GM19099 (cell line): ENCODE results near the gene RAD51B.

Experiments used
- POLR2A ChIP-seq: IDR thresholded peaks from 3 replicates; pipeline ENCODE4 v1.6.1; 2011; ENCODE audit warnings: low read depth; ENCODE audit not compliant: insufficient read length; ENCODE audit errors: extremely low read depth

RAD51B gene

DNA sequence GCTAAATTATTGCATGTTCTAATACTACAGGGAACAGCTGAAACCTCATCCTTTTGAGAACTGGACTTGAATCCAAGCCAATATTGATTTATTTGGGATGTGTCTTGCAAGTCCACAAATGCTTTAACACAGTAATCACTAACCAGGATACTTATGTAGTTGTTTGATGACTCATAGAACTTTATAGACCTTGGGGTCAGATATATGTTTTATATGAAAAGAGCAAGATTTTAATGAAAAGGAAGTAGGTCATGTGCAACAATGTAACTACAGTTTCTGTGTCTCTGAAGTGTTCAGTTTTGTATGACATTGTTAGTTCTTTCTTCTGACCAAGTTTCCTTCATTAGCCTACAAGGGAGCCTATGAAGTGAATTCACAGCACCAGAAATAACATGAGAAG is 621.2 kb downstream of the RAD51B start:
- no peak for TF ChIP-seq POLR2A

DNA sequence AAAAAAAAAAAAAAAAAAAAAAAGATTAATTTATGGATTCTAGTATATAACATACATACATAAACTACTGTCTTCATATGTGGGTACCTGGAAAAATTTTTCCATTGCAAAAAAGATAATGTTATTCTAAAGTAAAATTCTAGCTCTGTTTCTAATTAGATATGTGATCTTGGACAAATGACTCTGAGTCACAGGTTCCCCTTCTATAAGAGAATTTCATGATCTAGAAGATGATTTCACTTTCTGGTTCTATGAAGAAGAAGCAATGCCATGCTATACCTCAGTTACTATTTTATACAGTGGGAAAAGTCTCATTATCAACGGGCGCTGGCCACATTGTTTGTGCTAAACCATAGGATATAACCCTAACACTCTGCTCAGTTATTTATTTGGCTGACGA is 622.0 kb downstream of the RAD51B start:
- no peak for TF ChIP-seq POLR2A

DNA sequence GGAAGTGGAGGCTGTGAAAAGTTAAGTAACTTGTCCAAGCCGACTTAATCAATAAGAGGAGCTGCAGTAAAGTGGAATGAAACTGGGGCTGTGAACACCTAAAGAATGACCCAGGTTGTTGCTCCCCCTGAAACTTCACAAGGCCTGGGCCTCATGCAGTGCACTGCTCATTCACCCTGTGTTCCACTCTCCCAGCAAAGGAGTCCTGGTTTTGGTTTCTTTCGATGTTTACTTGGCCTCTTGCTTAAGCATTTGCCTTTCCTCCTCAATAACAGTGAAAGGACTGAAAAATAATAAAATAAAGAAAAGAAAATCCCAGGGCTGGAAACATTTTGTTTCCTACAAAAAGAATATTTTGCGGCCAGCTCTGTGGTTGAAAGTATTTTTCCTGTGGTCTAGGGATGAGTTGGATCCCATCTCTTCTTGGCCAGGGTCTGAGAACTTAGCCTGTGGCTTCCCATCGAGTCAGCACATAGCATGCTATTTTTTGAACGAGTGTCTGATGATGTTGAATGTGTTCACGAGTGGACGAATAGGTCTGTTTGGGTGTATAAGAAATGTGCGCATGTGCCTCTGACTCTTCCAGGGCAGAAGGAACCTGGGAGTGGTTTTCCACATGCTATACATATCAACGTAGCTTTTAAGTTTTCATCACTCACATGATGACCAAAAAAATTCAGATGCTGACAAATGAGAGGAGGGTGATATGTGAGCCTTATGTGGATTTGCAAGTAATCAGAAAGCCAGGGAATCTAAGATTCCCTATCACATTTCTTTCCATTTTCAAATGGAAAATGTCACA is 623.5 kb downstream of the RAD51B start:
- no peak for TF ChIP-seq POLR2A

DNA sequence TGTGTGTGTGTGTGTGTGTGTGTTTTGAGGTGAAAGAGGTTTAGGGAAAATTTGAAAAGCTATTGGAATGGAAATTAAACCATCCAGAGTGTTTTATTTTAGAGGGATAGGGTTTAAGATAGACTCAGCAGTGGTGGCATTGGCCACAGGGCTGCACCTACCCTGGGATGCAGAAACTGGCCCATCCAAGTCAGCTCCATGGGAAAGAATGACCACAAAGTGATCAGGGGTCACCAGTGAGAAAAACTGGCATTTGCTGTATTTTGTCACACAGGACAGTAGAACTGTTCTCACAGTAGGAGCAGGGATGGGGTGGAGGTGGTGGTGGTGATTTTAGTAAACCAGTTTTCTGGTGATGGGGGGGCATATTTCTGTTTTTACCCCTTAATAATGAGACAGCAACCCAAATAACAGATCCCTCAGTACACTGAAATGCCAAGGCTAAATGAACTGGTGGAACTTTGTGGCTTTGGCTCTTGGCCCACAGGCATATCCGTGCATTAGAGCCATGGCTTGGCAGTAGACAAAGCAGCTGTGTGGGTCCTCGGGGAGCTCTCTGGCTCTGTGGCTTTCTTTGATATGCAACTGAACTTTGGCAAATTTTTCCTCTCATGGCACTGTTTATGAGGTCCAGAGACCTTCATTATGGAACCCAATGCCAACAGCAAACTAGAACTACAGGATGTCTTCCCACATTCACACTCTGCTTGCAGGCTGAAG is 625.0 kb downstream of the RAD51B start:
- TF ChIP-seq POLR2A, result no peak

DNA sequence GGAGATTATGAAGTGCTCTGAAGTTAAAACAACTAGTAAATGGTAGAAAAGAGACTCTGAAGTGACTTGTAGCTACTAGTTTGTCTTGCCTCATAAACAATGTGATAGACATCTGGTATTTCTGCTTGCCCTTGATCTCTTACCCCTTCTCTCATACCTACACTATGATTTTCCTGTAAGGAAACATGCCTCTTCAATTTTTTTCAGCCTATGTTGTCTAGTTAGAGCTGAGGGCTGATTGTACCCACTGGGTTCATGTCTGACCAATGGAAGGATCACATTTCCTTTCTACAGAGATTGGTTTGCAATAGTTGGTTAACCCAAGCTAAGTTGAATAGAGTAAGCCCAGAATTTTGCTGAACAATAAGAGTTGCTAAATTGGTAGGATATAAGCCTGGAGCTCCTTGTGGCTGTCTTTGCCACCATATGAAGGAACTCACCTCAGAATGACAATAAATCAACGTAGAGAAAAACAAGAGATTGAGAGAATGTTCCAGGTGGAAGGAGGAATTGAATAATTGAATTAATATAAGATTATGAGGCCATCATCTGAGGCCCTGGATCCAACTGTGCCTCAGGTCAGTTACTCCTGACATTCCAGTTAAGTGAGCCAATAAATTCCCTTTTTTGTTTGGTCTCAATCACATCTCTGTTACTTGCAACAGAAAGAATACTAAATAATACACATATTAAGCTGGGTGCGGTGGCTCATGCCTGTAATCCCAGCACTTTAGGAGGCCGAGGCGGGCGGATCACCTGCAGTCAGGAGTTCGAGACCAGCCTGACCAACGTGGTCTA is 626.9 kb downstream of the RAD51B start:
- no peak for TF ChIP-seq POLR2A

DNA sequence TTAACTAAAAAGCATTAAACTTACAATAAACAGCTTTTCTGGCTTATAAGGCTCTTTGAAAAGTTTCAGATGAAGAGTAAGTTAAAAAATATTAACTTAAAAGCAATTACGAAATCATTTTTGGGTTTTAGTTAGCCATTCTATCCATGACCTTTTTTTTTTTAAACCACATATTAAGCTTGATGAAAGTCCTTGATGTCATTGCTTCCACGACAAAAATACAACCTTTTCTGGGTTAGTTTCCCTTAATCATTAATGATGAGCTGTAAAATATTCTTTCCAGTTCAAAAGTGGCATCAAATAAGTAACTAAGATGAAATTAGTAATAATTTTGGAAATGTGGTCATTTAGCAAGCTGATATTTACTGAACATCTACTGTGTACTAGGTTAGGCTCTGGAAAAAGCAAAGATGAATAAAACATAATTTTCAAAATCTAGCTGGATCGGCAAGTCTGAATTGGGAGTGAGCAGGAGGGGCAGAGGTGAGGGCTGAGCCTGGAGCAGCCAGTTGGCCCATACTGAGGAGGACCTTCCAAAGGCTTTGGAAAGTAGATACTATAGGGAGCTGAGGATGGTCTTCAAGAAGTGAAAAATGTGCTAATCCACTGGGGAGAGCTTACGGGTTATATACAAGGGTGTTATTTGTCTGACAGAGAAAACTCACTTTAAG is 628.1 kb downstream of the RAD51B start:
- TF ChIP-seq POLR2A, result no peak

DNA sequence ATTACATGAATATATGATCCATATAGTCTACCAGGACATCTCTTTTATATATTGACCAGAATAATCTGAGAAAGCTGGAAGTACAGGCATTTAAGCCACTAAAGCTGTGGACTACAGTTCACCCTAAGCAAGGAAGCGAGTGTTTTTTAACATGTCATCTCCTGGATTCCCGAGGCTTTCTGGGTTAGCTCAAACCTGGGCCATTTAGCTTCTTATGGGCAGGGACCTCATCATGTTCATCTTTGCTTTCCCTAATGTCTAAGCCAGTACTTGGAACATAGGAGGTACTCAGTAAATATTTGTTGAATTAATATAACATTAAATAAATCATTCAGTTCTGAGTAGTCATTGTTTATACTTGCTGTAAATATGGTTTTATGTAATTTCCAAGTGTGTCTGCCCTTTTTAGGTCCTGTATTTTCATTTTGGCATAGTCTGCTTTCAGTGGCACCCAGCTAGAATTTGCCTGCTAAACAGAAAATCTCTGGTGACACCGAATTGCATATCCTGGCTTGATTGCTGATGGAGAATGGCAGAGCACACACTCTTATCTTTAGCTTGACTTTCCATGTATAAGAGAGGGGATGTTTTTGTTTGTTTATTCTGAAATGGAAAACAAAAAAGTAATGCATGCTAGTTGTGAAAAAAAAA is 628.8 kb downstream of the RAD51B start:
- no peak for TF ChIP-seq POLR2A

DNA sequence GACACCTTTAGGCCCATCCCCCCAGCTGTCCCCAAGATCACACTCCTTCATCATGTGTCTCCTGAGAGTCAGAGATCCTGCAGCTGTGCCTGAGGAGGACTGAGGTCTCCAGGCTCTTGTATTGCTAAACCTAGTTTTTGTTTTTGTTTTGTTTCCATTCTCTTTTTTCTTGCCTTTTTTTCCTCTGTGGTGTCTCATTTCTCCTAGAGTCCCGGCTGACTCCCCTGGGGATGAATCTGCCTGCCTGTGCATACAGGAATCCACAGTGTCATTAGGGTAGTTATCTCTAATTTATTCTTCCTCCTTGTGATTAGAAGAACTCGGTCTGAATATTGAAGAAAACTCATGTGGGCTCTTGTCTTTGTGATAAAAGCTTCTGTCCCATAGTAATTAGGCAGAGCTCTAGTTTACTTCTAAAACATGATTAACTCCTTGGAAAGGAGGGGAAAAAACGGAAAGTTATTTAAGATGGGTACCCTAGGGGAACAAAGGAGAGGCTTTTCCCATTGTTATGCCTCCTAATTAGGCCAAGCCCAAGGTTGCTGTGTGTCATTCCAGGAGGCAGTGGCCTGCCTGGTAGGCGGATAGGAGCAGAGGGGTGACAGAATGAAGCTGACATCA is 630.1 kb downstream of the RAD51B start:
- no peak for TF ChIP-seq POLR2A

DNA sequence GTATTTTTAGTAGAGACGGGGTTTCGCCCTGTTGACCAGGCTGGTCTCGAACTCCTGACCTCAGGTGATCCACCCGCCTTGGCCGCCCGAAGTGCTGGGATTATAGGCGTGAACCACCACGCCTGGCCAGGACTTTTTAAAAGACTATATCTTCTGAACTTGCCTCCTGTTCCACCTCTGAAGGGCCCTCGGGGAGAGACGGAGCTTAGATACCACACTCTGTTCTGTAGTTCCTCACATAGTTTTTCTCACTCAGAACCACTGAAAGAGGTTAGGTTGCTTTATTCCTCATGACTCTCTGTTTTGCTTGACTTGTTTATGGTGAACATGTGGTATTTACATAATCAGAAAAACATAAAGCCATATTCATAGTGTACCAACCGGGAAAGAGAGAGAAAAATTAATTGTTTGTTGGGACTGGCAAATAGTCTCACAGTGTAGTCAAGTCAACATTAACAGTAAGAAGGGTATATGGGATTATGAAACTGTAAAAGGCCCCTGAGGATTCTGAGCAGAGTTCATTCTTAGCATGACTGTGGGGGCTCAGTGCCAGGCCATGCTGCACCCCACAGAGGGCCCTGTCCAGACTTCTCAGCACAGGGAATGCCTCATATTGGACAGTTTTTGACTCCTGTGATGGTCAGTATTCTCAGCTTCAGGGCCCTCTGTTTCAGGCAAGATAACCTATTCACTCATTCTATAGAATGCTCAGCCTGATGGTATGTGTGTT is 631.0 kb downstream of the RAD51B start:
- no peak for TF ChIP-seq POLR2A

DNA sequence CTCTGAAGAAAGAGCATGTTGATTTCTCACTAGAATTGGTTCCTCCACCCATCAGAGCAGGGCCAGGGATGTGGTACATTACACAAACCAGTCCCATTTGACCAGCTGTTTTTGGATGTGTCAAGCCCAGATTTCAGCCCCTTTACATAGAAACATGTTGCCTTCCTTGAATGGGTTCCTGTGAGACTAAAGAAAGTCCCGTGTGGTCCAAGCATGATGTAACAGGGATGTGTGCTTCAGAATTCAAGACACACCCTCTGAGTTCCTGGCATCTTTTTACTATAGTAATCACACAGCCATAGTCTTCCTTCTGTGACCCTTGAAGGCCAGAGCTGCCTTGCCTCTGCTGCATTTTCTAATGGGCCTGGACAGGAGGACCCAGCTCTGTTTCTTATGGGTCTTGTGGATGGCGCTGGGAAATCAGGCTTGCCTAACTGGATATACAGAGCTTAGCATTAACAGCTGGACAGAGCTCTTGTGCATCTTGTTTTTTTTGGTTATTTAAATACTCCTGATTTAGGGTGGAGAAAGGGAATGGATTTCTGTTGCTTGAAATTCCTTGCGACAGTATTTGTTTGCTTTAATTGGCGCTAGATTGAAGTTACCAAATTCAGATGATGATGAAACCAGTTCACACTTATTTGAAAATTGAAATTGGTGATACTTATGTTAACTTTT is 632.3 kb downstream of the RAD51B start:
- TF ChIP-seq POLR2A, result no peak

DNA sequence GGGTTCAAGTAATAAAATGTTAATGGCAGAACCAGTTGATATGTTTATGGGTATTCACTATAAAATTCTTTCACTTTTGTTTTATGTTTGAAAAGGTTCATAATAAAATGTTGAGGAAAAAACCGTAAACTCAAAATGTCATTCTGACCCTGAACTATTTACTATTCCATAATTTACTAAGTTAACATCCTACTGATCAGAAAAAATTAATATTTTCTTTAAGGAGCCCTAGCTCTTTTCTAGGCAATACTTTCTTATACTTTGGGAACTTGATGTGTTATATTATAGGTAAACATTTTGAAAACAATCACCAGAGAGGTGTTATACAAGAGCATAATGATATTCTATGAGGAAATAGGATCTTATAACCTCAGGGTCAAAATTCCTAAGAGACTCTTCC is 638.7 kb downstream of the RAD51B start:
- TF ChIP-seq POLR2A, result no peak

DNA sequence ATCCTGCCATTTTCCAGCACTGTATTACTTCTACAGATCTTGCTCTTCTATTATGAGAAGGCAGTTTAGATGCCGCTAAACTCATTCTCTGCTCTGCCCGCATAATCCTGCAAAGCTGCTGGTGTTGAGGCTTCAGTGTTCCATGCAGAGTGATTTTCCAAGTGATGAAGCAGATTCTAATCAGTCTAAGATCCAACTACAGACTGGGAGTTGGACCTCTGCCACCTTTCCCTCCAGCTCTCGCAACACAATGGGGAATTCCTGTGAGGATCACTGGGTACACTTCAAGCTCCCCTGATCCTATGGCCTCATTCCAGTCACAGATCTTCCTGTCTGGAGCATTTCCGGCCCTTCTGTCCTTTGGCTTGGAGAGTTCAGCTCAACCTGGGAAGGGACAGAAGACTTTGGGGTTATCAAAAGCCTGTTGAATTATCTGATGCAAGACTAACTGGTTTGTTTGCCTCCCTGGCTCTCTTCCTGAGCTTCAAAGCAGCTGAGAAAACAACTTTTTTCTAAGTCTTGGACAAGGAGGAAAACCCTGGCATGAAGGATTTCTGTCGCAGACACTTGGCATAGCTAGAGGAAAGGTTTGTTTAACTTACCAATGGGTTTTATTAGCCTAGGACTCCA is 639.4 kb downstream of the RAD51B start:
- no peak for TF ChIP-seq POLR2A
